Testis (tissue), 2 donors: ENCODE data around the gene ANKRD44.

Experiments used
- POLR2A ChIP-seq: fragments of 450-650 bp; IDR thresholded peaks from one replicate; pipeline ENCODE4 v1.6.1; 2017; ENCODE audit warnings: antibody characterized with exemption, mild to moderate bottlenecking, moderate library complexity
- TF ChIP-seq, protein P1 (sequence below), 3 experiments: fragments of 450-650 bp in 2 of 3; fragments of 200-600 bp in 1 of 3; sonication (generic) in 1 of 3; IDR thresholded peaks; one replicate each; pipeline ENCODE4 v1.5.1; 2016 to 2019; ENCODE audit warnings: antibody characterized with exemption in 3 of 3, mild to moderate bottlenecking in 2 of 3, moderate library complexity in 1 of 3

DNA sequence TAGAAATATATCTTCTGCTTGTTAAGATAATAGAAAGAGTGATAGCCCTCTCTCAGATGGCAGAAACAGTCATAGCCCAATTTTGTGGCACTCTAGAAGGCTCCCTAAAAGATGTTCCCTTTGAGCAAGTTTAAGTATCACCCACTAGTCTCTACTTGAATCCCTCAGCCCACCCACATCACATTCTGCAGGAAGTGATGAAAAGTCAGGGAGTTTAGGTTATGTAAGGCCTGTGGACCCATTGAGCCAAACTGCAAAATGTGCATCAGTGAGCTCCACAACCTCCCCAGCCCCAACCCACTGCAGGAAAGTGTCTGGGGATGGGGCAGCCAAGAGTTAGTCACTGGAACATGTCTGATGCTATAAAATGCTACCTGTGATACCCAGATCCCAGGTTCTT lies 25.6 kb downstream of the ANKRD44 start:
- TF ChIP-seq, protein P1, sequence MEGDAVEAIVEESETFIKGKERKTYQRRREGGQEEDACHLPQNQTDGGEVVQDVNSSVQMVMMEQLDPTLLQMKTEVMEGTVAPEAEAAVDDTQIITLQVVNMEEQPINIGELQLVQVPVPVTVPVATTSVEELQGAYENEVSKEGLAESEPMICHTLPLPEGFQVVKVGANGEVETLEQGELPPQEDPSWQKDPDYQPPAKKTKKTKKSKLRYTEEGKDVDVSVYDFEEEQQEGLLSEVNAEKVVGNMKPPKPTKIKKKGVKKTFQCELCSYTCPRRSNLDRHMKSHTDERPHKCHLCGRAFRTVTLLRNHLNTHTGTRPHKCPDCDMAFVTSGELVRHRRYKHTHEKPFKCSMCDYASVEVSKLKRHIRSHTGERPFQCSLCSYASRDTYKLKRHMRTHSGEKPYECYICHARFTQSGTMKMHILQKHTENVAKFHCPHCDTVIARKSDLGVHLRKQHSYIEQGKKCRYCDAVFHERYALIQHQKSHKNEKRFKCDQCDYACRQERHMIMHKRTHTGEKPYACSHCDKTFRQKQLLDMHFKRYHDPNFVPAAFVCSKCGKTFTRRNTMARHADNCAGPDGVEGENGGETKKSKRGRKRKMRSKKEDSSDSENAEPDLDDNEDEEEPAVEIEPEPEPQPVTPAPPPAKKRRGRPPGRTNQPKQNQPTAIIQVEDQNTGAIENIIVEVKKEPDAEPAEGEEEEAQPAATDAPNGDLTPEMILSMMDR (IDR thresholded peaks at IDR 0.05) = no peak
- no peak for TF ChIP-seq POLR2A
